Mesendoderm (in vitro differentiated cells): ENCODE measurements around the gene UBE2V1.

Experiments
- DNase-seq: peaks from one replicate; pipeline ENCODE4 v3.0.0; 2013
- H2AK5ac ChIP-seq: 2 replicates; pipeline ENCODE4 v1.6.1; 2013; ENCODE audit warnings: low read length, inconsistent platforms
- H2BK120ac ChIP-seq: 2 replicates; pipeline ENCODE4 v1.6.1; 2013; ENCODE audit warnings: low read depth, mild to moderate bottlenecking, low read length, moderate library complexity, mixed read lengths
- H2BK15ac ChIP-seq: replicated peaks from 2 replicates; pipeline ENCODE4 v1.6.1; 2013; ENCODE audit warnings: low read depth, mild to moderate bottlenecking, moderate library complexity
- H2BK5ac ChIP-seq: 2 replicates; pipeline ENCODE4 v1.6.1; 2013; ENCODE audit warnings: low read length, inconsistent platforms
- H3K18ac ChIP-seq: 2 replicates; pipeline ENCODE4 v1.6.1; 2013; ENCODE audit warnings: mild to moderate bottlenecking, low read length, mixed read lengths
- H3K23ac ChIP-seq: one replicate; pipeline ENCODE4 v1.6.1; 2013; ENCODE audit warnings: low read length
- H3K27ac ChIP-seq: 2 replicates; pipeline ENCODE4 v1.5.1; 2013; ENCODE audit warnings: low read depth, mild to moderate bottlenecking, inconsistent platforms, low read length, moderate library complexity
- H3K27me3 ChIP-seq: 2 replicates; pipeline ENCODE4 v1.6.1; 2013; ENCODE audit warnings: low read length, control low read depth, mild to moderate bottlenecking, inconsistent platforms; ENCODE audit not compliant: insufficient read depth, poor library complexity
- H3K36me3 ChIP-seq: 2 replicates; pipeline ENCODE4 v1.6.1; 2013; ENCODE audit warnings: low read length, inconsistent platforms; ENCODE audit not compliant: control insufficient read depth, insufficient read depth
- H3K4ac ChIP-seq: one replicate; pipeline ENCODE4 v1.6.1; 2013; ENCODE audit warnings: low read depth, mild to moderate bottlenecking, low read length, moderate library complexity
- H3K4me1 ChIP-seq: 2 replicates; pipeline ENCODE4 v1.6.1; 2013; ENCODE audit warnings: low read depth, low read length, inconsistent platforms; ENCODE audit not compliant: control insufficient read depth
- H3K4me2 ChIP-seq: 2 replicates; pipeline ENCODE4 v1.6.1; 2013; ENCODE audit warnings: low read length
- H3K4me3 ChIP-seq: 2 replicates; pipeline ENCODE4 v1.5.1; 2013; ENCODE audit warnings: mild to moderate bottlenecking, low read length
- H3K56ac ChIP-seq: one replicate; pipeline ENCODE4 v1.6.1; 2013; ENCODE audit warnings: low read length
- H3K79me1 ChIP-seq: 2 replicates; pipeline ENCODE4 v1.6.1; 2013; ENCODE audit warnings: low read length, inconsistent platforms
- H3K79me2 ChIP-seq: 2 replicates; pipeline ENCODE4 v1.6.1; 2013; ENCODE audit warnings: mild to moderate bottlenecking, low read length; ENCODE audit not compliant: control insufficient read depth, insufficient read depth
- H3K9ac ChIP-seq: 2 replicates; pipeline ENCODE4 v1.6.1; 2013; ENCODE audit warnings: low read length, inconsistent platforms
- H4K5ac ChIP-seq: one replicate; pipeline ENCODE4 v1.6.1; 2013; ENCODE audit warnings: low read length
- H4K8ac ChIP-seq: one replicate; pipeline ENCODE4 v1.6.1; 2013; ENCODE audit warnings: low read depth, mild to moderate bottlenecking, control low read depth, low read length, moderate library complexity
- WGBS: extraction: QIAGEN DNeasy Blood & Tissue Kit; methylation state at CpG from one replicate; pipeline ENCODE4 v1.1.7; 2013; ENCODE audit warnings: low lambda C conversion rate, missing lambda C conversion rate; ENCODE audit not compliant: insufficient coverage; ENCODE audit errors: extremely low coverage; 5-methylcytosine and 5-hydroxymethylcytosine counted together

The UBE2V1 gene

GRCh38 chr20:50032955-50033666 is 79.8 kb downstream of the UBE2V1 start:
- H4K5ac ChIP-seq, result no peak overlapping the region
- H2BK15ac ChIP-seq, result no peak overlapping the region
- H2AK5ac ChIP-seq, result no peak overlapping the region
- WGBS, result no CpG with 5 or more reads among the region's 9 CpGs
- H3K9ac ChIP-seq, result no peak overlapping the region
- H3K18ac ChIP-seq, result no peak overlapping the region
- H3K79me1 ChIP-seq, result no peaks in the 10 kb centered on the region
- no peaks in the 10 kb centered on the region for H3K36me3 ChIP-seq
- no peak overlapping the region for H3K4me2 ChIP-seq
- H3K4ac ChIP-seq, result no peak overlapping the region
- H3K79me2 ChIP-seq, result no peaks in the 10 kb centered on the region
- H3K27me3 ChIP-seq, result no peaks in the 10 kb centered on the region
- no peak overlapping the region for H3K23ac ChIP-seq
- no peak overlapping the region for H3K27ac ChIP-seq
- H3K4me3 ChIP-seq, result no peak overlapping the region
- no peak overlapping the region for H4K8ac ChIP-seq
- no peak overlapping the region for H2BK120ac ChIP-seq
- H2BK5ac ChIP-seq, result no peak overlapping the region
- H3K56ac ChIP-seq, result no peak overlapping the region
- DNase-seq, result no peak
- H3K4me1 ChIP-seq, result no peaks in the 10 kb centered on the region
